ENCODE results near the gene IL5RA.

The IL5RA gene

GRCh38 chr3:3064297-3064696 is 45.9 kb downstream of the IL5RA start:
- DNase-seq, result no peak

- no peak for DNase-seq
Measured at GRCh38 chr3:3059645-3060044, 50.5 kb downstream of the IL5RA start.

- DNase-seq, result no peak
Measured at GRCh38 chr3:3053974-3054373, 56.2 kb downstream of the IL5RA start.

- no peak for DNase-seq
Measured at GRCh38 chr3:3038201-3038991, 71.8 kb downstream of the IL5RA start.

- no peak for DNase-seq
Measured at GRCh38 chr3:3037156-3037555, 73.0 kb downstream of the IL5RA start.

- DNase-seq, result no peak
Measured at GRCh38 chr3:3031326-3031725, 78.8 kb downstream of the IL5RA start.

- no peak for DNase-seq
Measured at GRCh38 chr3:3027976-3028567, 82.1 kb downstream of the IL5RA start.

- no peak for DNase-seq
Measured at GRCh38 chr3:3023111-3023745, 86.9 kb downstream of the IL5RA start.

- no peak for DNase-seq
Measured at GRCh38 chr3:3020209-3020608, 90.0 kb downstream of the IL5RA start.
